Caco-2 (cell line): ENCODE data around the gene EPHA4. TPM values are rescaled to one million over a fixed set of nuclear protein-coding genes. Genes with fewer than 3 reads are reported as not detected.
A peak's percentile ranks its signal among the peaks of the same experiment; 100 is the strongest.

Source experiments
- BruUV-seq: library from RNA; stranded (reverse); fragments of 400-500 nt; replicated peaks from 2 replicates; lab custom pipeline; 2021; lab: Mats Ljungman, UMichigan
- CTCF ChIA-PET: fragments of 300-600 bp; sonication (Branson Sonifier 250); formaldehyde crosslinking; loops from one replicate; lab custom pipeline; 2022; ENCODE audit warnings: antibody characterized with exemption; lab: Charles Lee
- POLR2A ChIA-PET: fragments of 300-600 bp; sonication (Branson Sonifier 250); formaldehyde crosslinking; loops from one replicate; lab custom pipeline; 2022; ENCODE audit warnings: antibody characterized with exemption; lab: Charles Lee
- DNase-seq, 2 experiments: peaks; one replicate each; pipeline versions ENCODE4 v3.0.0 to v3.0.0-alpha.2; 2020 to 2022
- H3K27me3 ChIP-seq: replicated peaks from 2 replicates; pipeline ENCODE4 v1.6.0; 2011; ENCODE audit warnings: low read length; ENCODE audit not compliant: control insufficient read depth, insufficient read depth
- H3K36me3 ChIP-seq: 2 replicates; pipeline ENCODE4 v1.5.1; 2011; ENCODE audit warnings: low read length; ENCODE audit not compliant: control insufficient read depth, insufficient read depth
- H3K4me1 ChIP-seq: fragments of 250-450 bp; sonication (Bioruptor Pico); 2 replicates; pipeline ENCODE4 v1.5.1; 2020; ENCODE audit warnings: mild to moderate bottlenecking
- H3K4me3 ChIP-seq: 2 replicates; pipeline ENCODE4 v1.5.1; 2011; ENCODE audit warnings: low read depth, mild to moderate bottlenecking, control low read depth, low read length
- H3K9me3 ChIP-seq: fragments of 250-450 bp; sonication (Bioruptor Pico); 2 replicates; pipeline ENCODE4 v1.5.1; 2020; ENCODE audit warnings: mild to moderate bottlenecking, moderate library complexity
- H3K27ac Mint-ChIP-seq: one replicate; pipeline ENCODE4 v1.8.0; 2022; ENCODE audit warnings: mixed read lengths; ENCODE audit not compliant: unreplicated experiment
- H3K27me3 Mint-ChIP-seq: one replicate; pipeline ENCODE4 v1.8.0; 2022; ENCODE audit warnings: mixed read lengths; ENCODE audit not compliant: insufficient read depth, unreplicated experiment
- H3K36me3 Mint-ChIP-seq: one replicate; pipeline ENCODE4 v1.8.0; 2022; ENCODE audit warnings: mild to moderate bottlenecking, mixed read lengths; ENCODE audit not compliant: insufficient read depth, unreplicated experiment
- H3K4me1 Mint-ChIP-seq: one replicate; pipeline ENCODE4 v1.8.0; 2022; ENCODE audit warnings: low read depth, mixed read lengths; ENCODE audit not compliant: unreplicated experiment
- H3K4me3 Mint-ChIP-seq: one replicate; pipeline ENCODE4 v1.8.0; 2022; ENCODE audit warnings: mild to moderate bottlenecking, moderate library complexity, mixed read lengths; ENCODE audit not compliant: unreplicated experiment
- H3K9me3 Mint-ChIP-seq: one replicate; pipeline ENCODE4 v1.8.0; 2022; ENCODE audit warnings: mixed read lengths; ENCODE audit not compliant: unreplicated experiment
- CTCF ChIP-seq, 2 experiments: fragments of 200-600 bp in 1 of 2; IDR thresholded peaks; 1 replicate in 1 of 2; 2 replicates in 1 of 2; pipeline versions ENCODE4 v1.5.1 to v1.8.0; 2011 to 2022; ENCODE audit warnings: antibody characterized with exemption in 1 of 2, control low read depth in 1 of 2, inconsistent platforms in 1 of 2, low read depth in 1 of 2, low read length in 1 of 2, mild to moderate bottlenecking in 1 of 2, moderate library complexity in 1 of 2; ENCODE audit not compliant: insufficient read depth in 1 of 2, severe bottlenecking in 1 of 2, unreplicated experiment in 1 of 2
- intact Hi-C: fragments of 100-400 bp; cut with micrococcal nuclease; formaldehyde crosslinking; loops from one replicate; pipeline ENCODE4 v1.10.0; 2022; ENCODE audit not compliant: unreplicated experiment
- total RNA-seq: library from RNA; stranded (reverse); gene quantifications from 2 replicates; pipeline ENCODE4 v1.2.3, GENCODE V29; 2022

The EPHA4 gene
- total RNA-seq, 1 experiment from 2014 or later = 95.5 TPM

GRCh38 chr2:221410487-221410886, 161.6 kb downstream of the EPHA4 start:
- intact Hi-C loops = no loop called here
- no peaks in the 10 kb centered on the region for H3K36me3 Mint-ChIP-seq
- no peak overlapping the region for H3K4me3 Mint-ChIP-seq
- H3K9me3 Mint-ChIP-seq = peaks cover 18% of the 10 kb centered on the region
- H3K27me3 Mint-ChIP-seq = no peaks in the 10 kb centered on the region
- Histone ChIP-seq H3K27me3 (no peaks in the 10 kb centered on the region), H3K36me3 (no peaks in the 10 kb centered on the region), H3K9me3 (peaks cover 3% of the 10 kb centered on the region; the same call in 1 of the 2 replicates), H3K4me3 (no peak overlapping the region), H3K4me1 (no peaks in the 10 kb centered on the region)
- peak in 1 of 2 experiments; percentile 30 for DNase-seq
- BruUV-seq = no TSS peak
- no peak for TF ChIP-seq CTCF (IDR thresholded peaks at IDR 0.05; ENCODE audit: insufficient read depth in 1 of 2, low read depth in 1 of 2, low read length in 1 of 2, severe bottlenecking in 1 of 2, unreplicated experiment in 1 of 2)
- H3K4me1 Mint-ChIP-seq = peaks cover 5% of the 10 kb centered on the region
- H3K27ac Mint-ChIP-seq = peak overlapping the region; percentile 4
- CTCF ChIA-PET = no interaction called here
- POLR2A ChIA-PET = no interaction called here

GRCh38 chr2:221407765-221408164, 164.3 kb downstream of the EPHA4 start:
- Mint-ChIP-seq H3K27ac (no peak overlapping the region), H3K36me3 (no peaks in the 10 kb centered on the region), H3K4me3 (no peak overlapping the region), H3K4me1 (peaks cover 5% of the 10 kb centered on the region), H3K9me3 (peaks cover 18% of the 10 kb centered on the region), H3K27me3 (no peaks in the 10 kb centered on the region)
- H3K36me3 ChIP-seq = no peaks in the 10 kb centered on the region
- no peaks in the 10 kb centered on the region for H3K27me3 ChIP-seq
- CTCF ChIA-PET = no interaction called here
- no TSS peak for BruUV-seq
- POLR2A ChIA-PET = no interaction called here
- no peak for TF ChIP-seq CTCF (IDR thresholded peaks at IDR 0.05; ENCODE audit: insufficient read depth in 1 of 2, low read depth in 1 of 2, low read length in 1 of 2, severe bottlenecking in 1 of 2, unreplicated experiment in 1 of 2)
- no peak for DNase-seq
- no peak overlapping the region for H3K4me3 ChIP-seq
- no peaks in the 10 kb centered on the region for H3K4me1 ChIP-seq
- H3K9me3 ChIP-seq = peaks cover 3% of the 10 kb centered on the region; the same call in 1 of the 2 replicates
- intact Hi-C loops = no loop called here

- Histone ChIP-seq H3K4me3 (no peak overlapping the region), H3K9me3 (peaks cover 3% of the 10 kb centered on the region; the same call in 1 of the 2 replicates), H3K27me3 (no peaks in the 10 kb centered on the region), H3K4me1 (no peaks in the 10 kb centered on the region), H3K36me3 (no peaks in the 10 kb centered on the region)
- Mint-ChIP-seq H3K27ac (no peak overlapping the region), H3K4me1 (peaks cover 2% of the 10 kb centered on the region), H3K27me3 (no peaks in the 10 kb centered on the region), H3K9me3 (peaks cover 18% of the 10 kb centered on the region), H3K4me3 (no peak overlapping the region), H3K36me3 (no peaks in the 10 kb centered on the region)
- no TSS peak for BruUV-seq
- TF ChIP-seq CTCF (IDR thresholded peaks at IDR 0.05; ENCODE audit: insufficient read depth in 1 of 2, low read depth in 1 of 2, low read length in 1 of 2, severe bottlenecking in 1 of 2, unreplicated experiment in 1 of 2) = no peak
- DNase-seq = no peak
- ChIA-PET POLR2A (no interaction called here), CTCF (no interaction called here)
- intact Hi-C loops = no loop called here
Measured at GRCh38 chr2:221405521-221405920, 166.6 kb downstream of the EPHA4 start.
